ENCODE data around the gene ZXDC.

The ZXDC gene

GRCh38 chr3:126390751-126391150, 84.9 kb downstream of the ZXDC start:
- no peak for DNase-seq

GRCh38 chr3:126390201-126390600, 85.5 kb downstream of the ZXDC start:
- DNase-seq: no peak

- no peak for DNase-seq
Observed at GRCh38 chr3:126389794-126390146, 85.9 kb downstream of the ZXDC start.

GRCh38 chr3:126389112-126389793, 86.4 kb downstream of the ZXDC start:
- DNase-seq: no peak

Measured in activated T-cell treated with anti-CD3 and anti-CD28 coated beads for 4 hours (primary cell).